Measurements from ENCODE around the gene MAPKBP1.
"Not testable (repeated sequence)": the region's sequence is repeated elsewhere in the genome, so short reads cannot be mapped to it uniquely, and the experiment has no call there.

Gene MAPKBP1, protein sequence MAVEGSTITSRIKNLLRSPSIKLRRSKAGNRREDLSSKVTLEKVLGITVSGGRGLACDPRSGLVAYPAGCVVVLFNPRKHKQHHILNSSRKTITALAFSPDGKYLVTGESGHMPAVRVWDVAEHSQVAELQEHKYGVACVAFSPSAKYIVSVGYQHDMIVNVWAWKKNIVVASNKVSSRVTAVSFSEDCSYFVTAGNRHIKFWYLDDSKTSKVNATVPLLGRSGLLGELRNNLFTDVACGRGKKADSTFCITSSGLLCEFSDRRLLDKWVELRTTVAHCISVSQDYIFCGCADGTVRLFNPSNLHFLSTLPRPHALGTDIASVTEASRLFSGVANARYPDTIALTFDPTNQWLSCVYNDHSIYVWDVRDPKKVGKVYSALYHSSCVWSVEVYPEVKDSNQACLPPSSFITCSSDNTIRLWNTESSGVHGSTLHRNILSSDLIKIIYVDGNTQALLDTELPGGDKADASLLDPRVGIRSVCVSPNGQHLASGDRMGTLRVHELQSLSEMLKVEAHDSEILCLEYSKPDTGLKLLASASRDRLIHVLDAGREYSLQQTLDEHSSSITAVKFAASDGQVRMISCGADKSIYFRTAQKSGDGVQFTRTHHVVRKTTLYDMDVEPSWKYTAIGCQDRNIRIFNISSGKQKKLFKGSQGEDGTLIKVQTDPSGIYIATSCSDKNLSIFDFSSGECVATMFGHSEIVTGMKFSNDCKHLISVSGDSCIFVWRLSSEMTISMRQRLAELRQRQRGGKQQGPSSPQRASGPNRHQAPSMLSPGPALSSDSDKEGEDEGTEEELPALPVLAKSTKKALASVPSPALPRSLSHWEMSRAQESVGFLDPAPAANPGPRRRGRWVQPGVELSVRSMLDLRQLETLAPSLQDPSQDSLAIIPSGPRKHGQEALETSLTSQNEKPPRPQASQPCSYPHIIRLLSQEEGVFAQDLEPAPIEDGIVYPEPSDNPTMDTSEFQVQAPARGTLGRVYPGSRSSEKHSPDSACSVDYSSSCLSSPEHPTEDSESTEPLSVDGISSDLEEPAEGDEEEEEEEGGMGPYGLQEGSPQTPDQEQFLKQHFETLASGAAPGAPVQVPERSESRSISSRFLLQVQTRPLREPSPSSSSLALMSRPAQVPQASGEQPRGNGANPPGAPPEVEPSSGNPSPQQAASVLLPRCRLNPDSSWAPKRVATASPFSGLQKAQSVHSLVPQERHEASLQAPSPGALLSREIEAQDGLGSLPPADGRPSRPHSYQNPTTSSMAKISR (N-terminal part only)

DNA sequence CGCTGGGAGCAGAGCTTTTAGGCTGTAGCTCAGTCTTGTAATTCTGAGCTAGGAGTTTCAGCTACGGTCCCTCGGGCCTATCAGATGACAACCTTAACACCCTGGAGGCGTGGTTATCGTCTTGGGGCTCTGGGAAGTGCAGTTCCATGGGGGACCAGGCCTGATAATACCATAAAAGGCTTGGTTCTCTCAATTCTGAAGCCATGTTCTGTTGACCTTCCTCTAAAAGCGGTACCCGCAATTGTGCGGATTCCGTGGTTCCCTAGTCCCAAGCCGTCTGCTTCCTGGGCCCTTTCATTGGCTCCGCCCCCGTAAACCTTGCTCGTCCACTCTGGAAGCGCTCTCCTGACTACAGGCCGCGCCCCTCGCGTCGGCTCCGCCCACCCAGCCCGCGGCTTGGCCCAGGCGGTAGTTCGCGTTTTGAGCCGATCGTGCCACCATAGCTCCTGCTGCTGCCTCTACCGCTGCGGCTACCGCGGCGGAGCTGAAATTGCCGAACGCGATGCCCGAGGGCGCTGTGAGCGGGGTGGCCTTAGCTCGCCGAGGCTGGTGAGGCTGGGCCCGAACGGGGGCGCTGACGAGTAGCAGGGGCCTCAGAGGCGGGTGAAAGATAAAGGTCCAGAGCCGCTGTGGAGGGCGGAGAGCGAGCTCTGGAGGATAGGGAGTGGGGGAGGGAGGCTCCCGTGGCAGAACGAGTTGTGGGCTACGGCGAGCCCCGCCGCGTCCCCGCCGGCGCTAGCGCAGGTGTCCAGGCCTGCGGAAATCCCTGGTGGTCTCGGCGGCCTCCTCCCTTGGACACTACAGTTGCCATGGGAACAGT is at the start of gene MAPKBP1:
MAPKBP1 (plus strand) TSS at position 423 of the 820 bp plus-strand sequence. CDS start 792 bp downstream, outside the sequence.
- DNase-seq = peak; percentile 99

DNA sequence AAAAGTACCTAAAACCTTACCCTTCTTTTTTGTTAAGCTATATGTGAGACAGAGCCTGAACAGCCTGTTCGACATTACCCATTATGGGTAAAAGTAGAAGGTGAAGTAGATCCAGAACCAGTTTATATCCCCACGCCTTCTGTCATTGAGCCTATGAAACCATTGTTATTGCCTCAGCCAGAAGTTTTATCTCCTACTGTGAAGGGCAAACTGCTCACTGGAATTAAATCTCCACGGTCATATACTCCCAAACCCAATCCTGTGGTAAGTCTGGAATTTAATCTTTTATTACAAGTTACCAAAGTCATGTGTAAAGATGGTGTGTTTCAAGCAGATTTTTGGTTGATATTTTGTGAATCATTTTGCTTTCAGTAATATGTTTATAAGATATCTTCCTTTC is 47.1 kb upstream of the MAPKBP1 start:
- no peak for DNase-seq

DNA sequence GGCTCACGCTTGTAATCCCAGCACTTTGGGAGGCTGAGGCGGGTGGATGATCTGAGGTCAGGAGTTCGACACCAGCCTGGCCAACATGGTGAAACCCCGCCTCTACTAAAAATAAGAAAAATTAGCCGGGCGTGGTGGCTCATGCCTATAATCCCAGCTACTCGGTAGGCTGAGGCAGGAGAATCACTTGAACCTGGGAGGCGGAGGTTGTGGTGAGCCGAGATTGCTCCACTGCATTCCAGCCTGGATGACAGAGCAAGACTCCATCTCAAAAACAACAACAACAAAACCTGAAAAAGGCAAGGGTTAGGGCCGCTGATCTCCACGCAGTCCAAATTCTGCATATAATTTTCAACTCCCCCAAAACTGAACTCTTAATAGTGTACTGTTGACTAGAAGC is 46.2 kb upstream of the MAPKBP1 start:
- DNase-seq = not testable (repeated sequence)

DNA sequence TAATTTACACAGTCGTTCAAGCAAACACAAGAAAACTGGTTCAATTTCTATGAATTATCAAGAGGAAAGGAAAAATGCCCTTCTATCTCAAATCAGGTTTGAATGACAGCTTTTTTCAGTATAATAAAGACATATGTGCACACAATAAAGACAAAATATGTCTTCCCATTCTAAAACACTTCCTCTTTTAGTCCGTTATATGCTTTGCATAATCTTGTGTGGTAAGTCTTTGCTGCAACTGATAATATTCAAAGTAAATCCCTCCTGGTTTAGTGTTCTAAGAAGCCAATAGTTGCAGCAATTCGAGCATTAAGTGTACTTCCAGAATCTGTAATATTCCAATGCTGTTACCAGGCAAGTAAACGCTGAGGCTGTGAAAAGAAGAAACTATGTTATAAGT is 43.7 kb upstream of the MAPKBP1 start:
- DNase-seq = no peak

DNA sequence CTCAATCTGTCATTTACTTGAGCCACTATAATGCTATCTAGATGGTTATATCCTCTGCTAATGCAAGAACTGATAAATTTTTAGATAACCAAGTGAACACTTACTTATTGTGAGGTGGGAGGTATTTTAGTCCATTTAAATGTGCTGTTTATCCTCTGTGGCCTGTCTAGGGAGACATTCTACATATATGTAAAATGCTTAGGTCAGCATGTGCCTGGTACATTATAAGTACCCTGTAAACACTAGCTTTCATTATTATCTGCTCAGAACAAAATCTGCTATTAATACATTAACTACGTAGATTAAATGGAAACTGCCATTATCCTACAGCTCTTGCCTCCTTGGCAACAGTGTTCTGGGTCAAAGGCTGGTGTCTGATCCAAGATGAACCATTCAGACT is 41.8 kb upstream of the MAPKBP1 start:
- no peak for DNase-seq

DNA sequence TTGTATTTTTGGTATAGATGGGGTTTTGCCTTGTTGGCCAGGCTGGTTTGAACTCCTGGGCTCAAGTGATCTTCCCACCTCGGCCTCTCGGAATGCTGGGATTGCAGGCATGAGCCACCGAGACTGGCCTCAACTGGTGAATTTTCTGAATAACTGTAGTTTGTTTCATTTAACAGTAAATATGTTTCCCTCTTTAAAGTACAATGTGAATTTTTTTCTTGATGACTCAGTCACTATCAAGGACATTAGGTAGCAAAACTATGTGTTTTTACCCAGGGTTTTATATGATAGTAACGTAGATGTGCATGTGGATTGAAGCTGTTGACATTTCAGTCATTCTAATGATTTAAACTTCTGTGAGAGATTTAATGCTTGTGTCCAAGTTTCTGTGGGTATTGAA is 40.2 kb upstream of the MAPKBP1 start:
- DNase-seq = no peak

DNA sequence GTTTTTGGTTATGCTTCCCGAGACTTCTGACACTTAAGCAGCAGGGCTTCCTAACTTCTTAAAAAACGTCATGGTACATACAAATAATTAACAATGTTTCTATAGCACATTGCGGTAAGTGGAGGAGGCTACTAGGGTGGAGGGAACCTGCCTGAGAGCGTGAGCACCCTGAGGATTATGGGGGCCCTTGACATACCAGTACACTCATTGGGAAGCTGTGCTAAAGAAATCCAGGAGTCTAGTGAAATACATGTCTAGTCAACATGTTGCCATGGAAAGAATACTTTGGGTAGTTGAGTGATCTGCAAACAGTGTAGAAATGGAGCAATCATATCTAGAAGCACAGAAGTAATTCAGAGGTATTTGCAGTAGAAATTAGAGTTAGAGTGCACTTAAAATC is 39.2 kb upstream of the MAPKBP1 start:
- DNase-seq = no peak

DNA sequence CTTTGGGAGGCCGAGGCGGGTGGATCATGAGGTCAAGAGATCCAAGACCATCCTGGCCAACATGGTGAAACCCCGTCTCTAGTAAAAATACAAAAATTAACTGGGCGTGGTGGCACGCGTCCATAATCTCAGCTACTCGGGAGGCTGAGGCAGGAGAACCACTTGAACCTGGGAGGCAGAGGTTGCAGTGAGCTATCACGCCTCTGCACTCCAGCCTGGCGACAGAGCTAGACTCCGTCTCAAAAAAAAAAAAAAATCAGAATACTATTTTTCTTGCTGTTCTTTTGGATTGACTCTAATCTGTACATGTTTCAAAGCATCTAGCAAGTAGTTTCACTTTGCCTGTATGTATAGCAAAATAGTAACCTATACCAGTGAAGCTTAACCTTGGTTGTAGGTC is 38.8 kb upstream of the MAPKBP1 start:
- not testable (repeated sequence) for DNase-seq

DNA sequence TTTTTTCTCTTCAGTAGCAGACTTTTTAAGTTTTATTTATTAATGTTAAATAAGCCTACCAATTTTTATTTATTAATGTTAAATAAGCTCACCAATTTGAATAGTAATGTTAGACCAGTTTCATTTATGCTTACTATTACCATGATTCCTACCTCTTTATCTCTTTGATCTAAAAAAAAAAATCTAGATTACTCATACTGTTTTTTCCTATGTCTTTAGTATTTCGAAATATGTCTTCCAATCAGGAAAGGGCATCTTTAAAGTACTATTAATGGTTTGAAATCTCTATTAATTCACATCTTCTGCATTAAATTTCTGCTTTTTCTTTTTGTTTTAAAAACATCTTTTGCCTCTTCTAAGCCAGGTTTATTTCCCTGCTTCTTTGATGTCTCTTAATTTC is 27.5 kb upstream of the MAPKBP1 start:
- DNase-seq = no peak

DNA sequence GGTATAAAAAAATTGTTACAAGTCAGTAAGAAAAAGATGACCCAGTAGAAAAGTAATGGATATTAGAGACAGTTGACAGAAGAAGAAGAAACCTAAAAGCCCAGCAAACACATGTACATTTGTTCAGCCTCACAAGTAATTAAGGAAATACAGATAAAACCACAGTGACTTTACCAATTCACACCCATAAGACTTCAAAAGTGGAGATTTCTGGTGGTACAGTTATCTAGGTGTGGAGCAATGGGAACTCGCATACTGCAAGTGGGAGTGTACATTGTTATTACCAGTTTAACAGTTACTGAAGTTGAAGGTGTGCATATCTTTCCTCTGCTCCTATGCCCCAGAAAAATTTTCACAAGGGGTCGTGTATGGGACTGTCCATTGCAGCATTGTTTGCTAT is 18.1 kb upstream of the MAPKBP1 start:
- DNase-seq = no peak

DNA sequence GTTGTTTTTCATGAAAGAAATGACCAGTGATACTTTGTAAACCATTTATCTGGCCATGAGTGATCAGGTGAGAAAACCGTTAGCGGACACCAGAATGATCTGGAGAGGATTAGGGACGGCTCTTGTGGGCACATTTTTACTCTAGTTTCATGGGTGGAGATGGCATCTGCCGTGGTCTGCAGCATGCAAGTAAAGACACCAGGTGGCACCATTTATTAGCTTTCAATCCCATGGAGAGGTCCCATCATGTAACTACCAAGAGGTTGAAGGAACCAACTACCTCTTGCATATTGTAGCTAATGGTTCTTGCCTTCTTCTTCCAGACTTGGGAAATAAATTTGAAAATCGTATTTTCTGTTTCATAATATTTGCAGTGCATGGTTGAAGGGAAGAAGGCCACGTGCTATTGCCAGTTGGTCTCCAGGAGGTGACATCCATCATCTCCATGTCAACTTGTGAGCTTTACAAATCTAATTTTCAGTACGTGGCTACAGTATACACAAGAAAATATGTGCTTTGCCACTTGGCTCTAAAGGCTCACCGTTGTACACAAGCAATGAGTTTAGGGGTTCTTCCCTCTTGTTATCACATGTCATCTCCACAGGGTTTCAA is 1.5 kb upstream of the MAPKBP1 start:
- peak; percentile 73 for DNase-seq

DNA sequence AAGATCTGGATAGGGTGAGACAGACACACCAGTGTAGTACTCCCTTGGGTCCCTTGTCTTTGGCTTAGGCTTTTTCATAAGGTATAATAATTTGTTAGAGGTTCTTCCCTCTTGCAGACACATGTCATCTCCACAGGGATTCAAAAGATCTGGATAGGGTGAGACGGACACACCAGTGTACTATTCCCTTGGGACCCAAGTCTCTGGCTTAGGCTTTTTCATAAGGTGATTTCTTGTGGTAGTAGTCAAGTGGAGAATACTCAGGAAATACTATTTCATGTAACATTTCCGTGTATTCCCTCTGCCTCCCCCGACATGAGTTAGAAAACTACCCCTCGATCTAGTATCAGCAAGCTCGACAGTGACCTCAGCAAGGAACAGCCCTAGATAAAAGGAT is 954 bp upstream of the MAPKBP1 start:
- DNase-seq = no peak

DNA sequence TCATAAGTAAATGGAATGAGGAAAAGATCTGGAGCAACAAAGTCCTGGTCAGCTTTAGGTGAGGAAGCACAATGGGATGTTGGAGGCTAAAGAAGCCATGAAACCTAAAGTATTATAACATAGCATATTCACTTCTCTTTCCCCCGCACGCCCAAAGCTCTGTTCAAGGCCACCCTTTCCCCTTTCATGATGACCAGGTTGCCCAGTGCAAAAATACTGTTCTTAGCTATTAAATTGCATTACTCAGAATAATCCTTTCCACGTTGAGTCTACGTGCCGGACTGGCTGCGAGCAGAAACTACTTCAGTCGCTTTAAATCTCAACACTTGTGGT is 589 bp upstream of the MAPKBP1 start:
- DNase-seq = no peak

DNA sequence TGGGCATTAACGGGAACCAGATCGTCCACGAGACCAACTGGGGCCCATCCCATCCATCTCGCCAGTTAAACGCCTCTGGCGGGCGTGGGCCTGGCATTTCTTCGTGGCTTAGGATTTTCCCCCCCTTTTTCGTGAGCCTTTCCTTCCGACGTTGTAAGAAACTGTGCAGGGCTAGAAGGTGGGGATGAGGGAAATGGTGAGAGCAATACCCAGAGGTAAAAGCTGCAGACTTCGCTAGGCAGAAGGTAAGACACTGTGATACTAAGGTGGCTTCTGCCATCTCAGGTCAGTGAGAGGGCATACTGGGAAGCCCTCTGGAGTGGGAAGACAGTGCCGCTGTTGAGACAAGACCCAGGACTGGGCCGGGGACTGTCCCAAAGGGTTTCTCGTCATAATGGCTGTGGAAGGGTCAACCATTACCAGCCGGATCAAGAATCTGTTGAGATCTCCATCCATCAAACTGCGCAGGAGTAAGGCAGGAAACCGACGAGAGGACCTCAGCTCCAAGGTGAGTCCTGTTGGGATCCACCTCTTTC is 666 bp downstream of the MAPKBP1 start:
- DNase-seq = no peak

DNA sequence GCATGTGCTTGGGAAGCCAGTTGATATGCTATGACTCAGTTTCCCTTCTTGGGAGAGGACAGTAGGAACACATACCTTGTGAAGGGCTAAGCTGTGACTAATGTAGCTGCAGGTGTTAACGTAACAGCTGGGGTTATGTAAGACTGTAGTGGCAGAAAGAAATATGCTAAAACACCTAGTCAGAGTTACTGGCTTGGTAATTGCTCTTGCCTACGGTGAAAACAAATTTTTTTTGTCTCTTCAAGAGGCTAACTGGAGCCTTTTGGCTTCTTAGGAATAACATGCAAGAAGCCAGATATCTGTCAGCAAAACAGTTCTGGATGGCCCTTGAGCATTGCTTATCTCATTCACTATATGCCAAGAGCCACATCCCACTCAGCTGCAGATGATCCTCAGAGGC is 1.4 kb downstream of the MAPKBP1 start:
- no peak for DNase-seq

DNA sequence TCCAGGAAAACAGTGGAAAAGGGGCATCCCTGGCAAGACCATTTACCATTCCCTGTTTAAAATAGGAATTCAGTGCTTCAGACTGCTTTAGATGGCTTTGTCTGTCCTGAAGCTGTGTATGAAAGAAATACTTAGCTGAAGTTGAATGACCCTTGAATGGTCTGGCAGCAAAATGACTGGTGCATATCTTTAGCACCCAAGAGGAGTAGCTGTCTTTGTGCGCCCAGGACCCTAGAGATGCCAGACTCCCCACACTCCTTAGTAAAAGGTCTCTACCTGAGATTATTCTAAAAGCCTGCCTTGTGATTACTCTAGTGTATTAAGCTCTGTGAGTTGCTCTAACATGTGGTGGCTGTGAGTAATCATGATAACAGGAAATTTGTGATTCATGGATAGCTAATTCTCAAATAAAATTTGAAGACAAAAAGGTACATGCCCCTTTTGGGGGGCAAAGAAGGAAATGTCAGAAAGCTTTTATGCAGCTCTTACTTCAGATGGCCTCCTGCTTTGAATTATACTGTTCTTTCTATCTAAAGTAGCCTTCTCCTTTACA is 3.2 kb downstream of the MAPKBP1 start:
- DNase-seq = no peak

DNA sequence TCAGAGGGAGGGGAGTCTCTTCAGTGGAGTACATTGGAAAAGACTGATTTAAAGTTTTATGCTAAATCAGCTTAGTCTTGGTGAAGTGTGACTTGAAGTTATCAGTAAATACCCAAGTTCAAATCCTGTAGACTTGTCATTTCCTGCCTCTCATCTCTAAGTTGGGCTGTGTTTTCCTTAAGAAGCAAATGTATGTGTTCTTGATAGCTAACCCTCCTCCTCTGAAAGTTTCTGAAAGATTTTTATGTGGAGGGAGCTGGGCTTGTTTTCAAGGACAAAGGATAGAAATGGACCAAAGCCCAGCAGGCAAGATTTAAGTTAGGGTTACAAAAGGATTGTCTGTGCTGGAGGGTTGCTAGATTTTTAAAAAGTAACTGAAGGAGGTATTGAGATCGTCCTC is 4.2 kb downstream of the MAPKBP1 start:
- DNase-seq = no peak

DNA sequence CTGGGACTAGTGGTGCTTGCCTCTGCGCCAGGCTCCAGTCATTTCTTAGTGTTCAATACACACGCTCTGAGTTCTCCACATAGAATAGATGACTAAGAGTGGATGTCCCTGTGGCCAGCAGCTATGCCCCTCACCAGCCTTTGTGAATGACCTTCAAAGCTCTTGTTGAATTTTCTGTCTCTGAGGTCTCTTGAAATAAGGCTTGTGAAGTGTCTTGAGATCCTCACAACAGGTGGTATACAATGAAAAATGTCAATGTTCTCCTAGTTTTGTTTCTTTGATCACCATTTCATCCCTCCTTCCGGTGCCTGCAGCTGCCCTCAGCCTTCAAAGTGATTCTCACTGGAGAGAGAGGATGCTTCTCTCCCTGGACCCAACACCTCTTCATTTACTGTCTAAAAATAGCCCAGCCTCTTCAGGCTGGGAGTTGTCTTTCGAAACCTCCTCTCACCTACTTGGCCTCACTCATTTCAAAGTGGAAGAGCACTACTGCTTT is 5.4 kb downstream of the MAPKBP1 start:
- DNase-seq = no peak

DNA sequence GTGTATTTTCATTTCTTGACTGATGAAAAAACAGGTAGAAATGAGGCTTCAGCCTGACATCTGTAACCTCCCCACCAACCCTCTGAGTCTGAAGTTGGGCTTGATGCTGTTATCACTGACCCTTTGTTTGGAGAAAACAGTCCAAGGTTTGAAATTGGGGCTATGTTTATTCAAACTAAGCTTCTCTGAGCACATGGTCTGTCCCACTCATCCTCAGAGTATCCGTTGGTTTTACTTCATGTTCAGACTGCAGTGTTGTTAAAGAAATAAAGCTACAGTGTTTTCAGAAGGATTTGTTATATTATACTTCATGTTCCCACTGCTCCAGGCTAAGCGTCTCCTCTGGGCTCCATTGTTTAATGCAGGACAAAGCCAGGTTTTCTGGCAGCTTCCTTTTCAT is 6.0 kb downstream of the MAPKBP1 start:
- no peak for DNase-seq

DNA sequence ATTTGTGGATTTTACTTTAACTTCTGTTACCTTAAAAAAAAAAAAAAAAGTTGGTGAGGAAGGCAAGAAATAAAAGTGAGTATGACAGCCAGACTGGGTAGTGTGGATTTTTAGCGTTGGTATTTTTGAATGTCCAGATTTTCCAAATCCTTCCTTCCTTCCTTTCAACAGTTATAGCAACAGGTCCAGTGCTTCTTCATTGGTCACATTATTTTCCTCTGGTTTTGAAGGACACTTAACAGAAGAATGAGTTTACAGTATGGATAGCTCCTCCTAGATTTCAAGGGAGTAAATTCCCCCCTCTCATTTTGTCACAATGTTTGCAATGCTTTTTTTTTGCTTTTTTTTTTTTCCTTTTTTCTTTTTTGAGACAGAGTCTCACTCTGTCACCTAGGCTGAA is 6.4 kb downstream of the MAPKBP1 start:
- no peak for DNase-seq

Data from activated CD4-positive, alpha-beta T cell treated with anti-CD3 and anti-CD28 coated beads, Interleukin-2, amount 50 U/mL, for 16 hours (primary cell).